Measurements from ENCODE around the gene CD53. TPM values are rescaled to one million over a fixed set of nuclear protein-coding genes. Genes with fewer than 3 reads are reported as not detected.

CD53 gene
- polyA plus RNA-seq, 3 donors = 826 to 1,222 (median 1,107) TPM

- Histone ChIP-seq H3K36me3 (replicated peaks in 1 of 2; ENCODE audit: control insufficient read depth in 1 of 2, insufficient read depth in 2 of 2, low read length in 2 of 2) (peaks cover 44 to 68% of the 10 kb centered on the region in 2 donors), H4K20me1 (ENCODE audit: insufficient read depth, low read length) (peaks cover 100% of the 10 kb centered on the region), H3K4me1 (ENCODE audit: control insufficient read depth in 1 of 2, insufficient read depth in 2 of 2, low read length in 2 of 2) (peaks cover 20 to 30% of the 10 kb centered on the region in 2 donors), H3K79me2 (ENCODE audit: insufficient read depth, low read length) (peaks cover 100% of the 10 kb centered on the region), H3K27me3 (ENCODE audit: control insufficient read depth in 2 of 2, insufficient read depth in 2 of 2, low read length in 2 of 2) (no peaks in the 10 kb centered on the region), H3K9ac (ENCODE audit: insufficient read depth, low read length, poor library complexity, severe bottlenecking) (no peak overlapping the region), H3K27ac (ENCODE audit: low read depth in 1 of 2, low read length in 2 of 2) (peak overlapping the region; percentile 5 to 53), H3K4me3 (replicated peaks in 1 of 3; ENCODE audit: low read depth in 2 of 3, low read length in 3 of 3) (no peak overlapping the region), H2AFZ (ENCODE audit: insufficient read depth, low read depth, low read length, poor library complexity, severe bottlenecking) (no peak overlapping the region), H3K4me2 (replicated peaks; ENCODE audit: extremely low read depth, low read length, poor library complexity, severe bottlenecking) (no peak overlapping the region), H3K9me3 (replicated peaks in 1 of 2; ENCODE audit: control insufficient read depth in 1 of 2, insufficient read depth in 1 of 2, low read length in 2 of 2) (no peaks in the 10 kb centered on the region)
- Mint-ChIP-seq H3K4me3 (peak overlapping the region in 1 of 2 donors; percentile 39), H3K27ac (peak overlapping the region; percentile 67 to 92 (median 79)), H3K9me3 (no peaks in the 10 kb centered on the region), H3K36me3 (peaks cover 62 to 64% of the 10 kb centered on the region in 2 donors), H3K27me3 (ENCODE audit: low read depth in 3 of 3) (peaks cover 0 to 2% (median 0%) of the 10 kb centered on the region in 3 donors), H3K4me1 (peaks cover 47% of the 10 kb centered on the region)
- DNase-seq = no peak
- intact Hi-C loops (cut with micrococcal nuclease) = no loop called here
- no peak for TF ChIP-seq CTCF (IDR thresholded peaks at IDR 0.05)
- no CpG with 5 or more reads among the region's 3 CpGs for WGBS (ENCODE audit: insufficient coverage)
Observed at GRCh38 chr1:110890474-110891196, 17.7 kb downstream of the CD53 start.

- Histone ChIP-seq H3K27ac (ENCODE audit: low read depth in 1 of 2, low read length in 2 of 2) (peak overlapping the region in 1 of 2 donors; percentile 54), H3K4me3 (replicated peaks in 1 of 3; ENCODE audit: low read depth in 2 of 3, low read length in 3 of 3) (no peak overlapping the region), H4K20me1 (ENCODE audit: insufficient read depth, low read length) (peaks cover 100% of the 10 kb centered on the region), H3K4me1 (ENCODE audit: control insufficient read depth in 1 of 2, insufficient read depth in 2 of 2, low read length in 2 of 2) (peaks cover 10 to 16% of the 10 kb centered on the region in 2 donors), H3K9ac (ENCODE audit: insufficient read depth, low read length, poor library complexity, severe bottlenecking) (no peak overlapping the region), H3K79me2 (ENCODE audit: insufficient read depth, low read length) (peaks cover 84% of the 10 kb centered on the region), H3K36me3 (replicated peaks in 1 of 2; ENCODE audit: control insufficient read depth in 1 of 2, insufficient read depth in 2 of 2, low read length in 2 of 2) (peaks cover 76 to 85% of the 10 kb centered on the region in 2 donors), H3K27me3 (ENCODE audit: control insufficient read depth in 2 of 2, insufficient read depth in 2 of 2, low read length in 2 of 2) (no peaks in the 10 kb centered on the region), H3K4me2 (replicated peaks; ENCODE audit: extremely low read depth, low read length, poor library complexity, severe bottlenecking) (no peak overlapping the region), H3K9me3 (replicated peaks in 1 of 2; ENCODE audit: control insufficient read depth in 1 of 2, insufficient read depth in 1 of 2, low read length in 2 of 2) (no peaks in the 10 kb centered on the region), H2AFZ (ENCODE audit: insufficient read depth, low read depth, low read length, poor library complexity, severe bottlenecking) (no peak overlapping the region)
- Mint-ChIP-seq H3K4me1 (peaks cover 28% of the 10 kb centered on the region), H3K36me3 (peaks cover 80 to 84% of the 10 kb centered on the region in 2 donors), H3K9me3 (no peaks in the 10 kb centered on the region), H3K27ac (peak overlapping the region in 1 of 7 donors; percentile 14), H3K4me3 (no peak overlapping the region), H3K27me3 (ENCODE audit: low read depth in 3 of 3) (no peaks in the 10 kb centered on the region)
- no peak for DNase-seq
- intact Hi-C loops (cut with micrococcal nuclease) = no loop called here
- TF ChIP-seq CTCF (IDR thresholded peaks at IDR 0.05) = no peak
- WGBS (ENCODE audit: insufficient coverage) = 50% methylated on average over 2 of the region's 3 CpGs
Observed at GRCh38 chr1:110893908-110894490, 21.1 kb downstream of the CD53 start.
